Ovary (tissue), 3 donors: Measurements from ENCODE around the gene DDX56.

Source experiments
- CTCF ChIP-seq, 3 donors: fragments of 450-650 bp in 2 of 3; fragments of 200-600 bp in 1 of 3; IDR thresholded peaks; one replicate each; pipeline versions ENCODE4 v1.5.1 to v1.8.0; 2016 to 2022; ENCODE audit warnings: antibody characterized with exemption in 3 of 3, mild to moderate bottlenecking in 1 of 3
- POLR2A ChIP-seq: fragments of 450-650 bp; IDR thresholded peaks from one replicate; pipeline ENCODE4 v1.6.1; 2017; ENCODE audit warnings: antibody characterized with exemption, mild to moderate bottlenecking, moderate library complexity
- donor health status: DM: no; HTN: no; CAD: no.

GRCh38 chr7:44548893-44549292 is 24.8 kb downstream of the DDX56 start:
- no peak for TF ChIP-seq CTCF (IDR thresholded peaks at IDR 0.05)
- TF ChIP-seq POLR2A, result no peak
